HCT116 (cell line): ENCODE results near the gene HTT-AS. TPM values are rescaled to one million over a fixed set of nuclear protein-coding genes. Genes with fewer than 3 reads are reported as not detected.

Experiments used
- ATAC-seq: fragments of 200-7000 bp; cut with Tn5 transposase; 2 replicates; pipeline ENCODE4 v1.9.1; 2020; ENCODE audit warnings: mild to moderate bottlenecking, moderate library complexity
- BruUV-seq: library from RNA; stranded (reverse); fragments of 400-500 nt; replicated peaks from 2 replicates; lab custom pipeline; 2021; lab: Mats Ljungman, UMichigan
- CTCF ChIA-PET: fragments of 300-600 bp; sonication (Branson Sonifier 250); formaldehyde crosslinking; loops from one replicate; lab custom pipeline; 2021; ENCODE audit warnings: antibody characterized with exemption; lab: Charles Lee
- POLR2A ChIA-PET: fragments of 300-600, 350-600 bp; sonication (Branson Sonifier 250); formaldehyde crosslinking; loops from one replicate; lab custom pipeline; 2021; ENCODE audit warnings: antibody characterized with exemption; lab: Charles Lee
- RAD21 ChIA-PET, 2 experiments: fragments of 300-600 bp; sonication (Branson Sonifier 250); formaldehyde crosslinking; loops; one replicate each; lab custom pipeline; 2023; ENCODE audit warnings: low total read pairs in 2 of 2; ENCODE audit not compliant: uncharacterized antibody in 2 of 2, unreplicated experiment in 2 of 2, low non-redundant PET in 1 of 2; lab: Charles Lee
- DNase-seq: peaks from one replicate; pipeline ENCODE4 v3.0.0-alpha.2; 2010; ENCODE audit warnings: low read depth, low spot score
- H2AFZ ChIP-seq: fragments of 200-600 bp; shearing (Covaris generic), sonication (generic); 2 replicates; pipeline ENCODE4 v1.6.1; 2017; ENCODE audit warnings: low read depth, mixed run types, mixed read lengths, antibody characterized with exemption, low read length; ENCODE audit not compliant: poor library complexity, severe bottlenecking
- H3K27ac ChIP-seq: 2 replicates; pipeline ENCODE4 v1.5.1; 2012; ENCODE audit warnings: low read depth, low read length
- H3K27me3 ChIP-seq: fragments of 200-600 bp; sonication (generic); 2 replicates; pipeline ENCODE4 v1.6.1; 2016; ENCODE audit warnings: mixed run types, low read length, mixed read lengths; ENCODE audit not compliant: insufficient read depth
- H3K36me3 ChIP-seq, 2 experiments: fragments of 200-500 bp in 1 of 2; fragments of 200-600 bp in 1 of 2; sonication (Bioruptor generic) in 1 of 2; sonication (generic) in 1 of 2; 2 replicates each; pipeline versions ENCODE4 v1.5.1 to v1.6.1; 2014 to 2016; ENCODE audit warnings: low read length in 2 of 2, inconsistent platforms in 1 of 2, mixed read lengths in 1 of 2, mixed run types in 1 of 2; ENCODE audit not compliant: insufficient read depth in 2 of 2, control insufficient read depth in 1 of 2
- H3K4me1 ChIP-seq, 2 experiments: fragments of 200-600 bp in 1 of 2; sonication (generic) in 1 of 2; 2 replicates each; pipeline versions ENCODE4 v1.5.1 to v1.6.1; 2012 to 2017; ENCODE audit warnings: low read length in 2 of 2, inconsistent platforms in 1 of 2, mild to moderate bottlenecking in 1 of 2, mixed read lengths in 1 of 2, mixed run types in 1 of 2, moderate library complexity in 1 of 2; ENCODE audit not compliant: insufficient read depth in 2 of 2, control insufficient read depth in 1 of 2
- H3K4me2 ChIP-seq: fragments of 200-600 bp; sonication (generic); 2 replicates; pipeline ENCODE4 v1.6.1; 2017; ENCODE audit warnings: mixed run types, low read length, mixed read lengths
- H3K4me3 ChIP-seq, 2 experiments: fragments of 200-600 bp in 1 of 2; sonication (generic) in 1 of 2; replicated peaks in 1 of 2; 2 replicates each; pipeline ENCODE4 v1.5.1; 2011 to 2016; ENCODE audit warnings: low read length in 2 of 2, control low read depth in 1 of 2, low read depth in 1 of 2, mild to moderate bottlenecking in 1 of 2, mixed read lengths in 1 of 2, mixed run types in 1 of 2
- H3K79me2 ChIP-seq: fragments of 200-600 bp; sonication (generic); 2 replicates; pipeline ENCODE4 v1.6.1; 2017; ENCODE audit warnings: mild to moderate bottlenecking, mixed run types, low read length, moderate library complexity, mixed read lengths; ENCODE audit not compliant: insufficient read depth
- H3K9ac ChIP-seq: fragments of 200-600 bp; sonication (generic); 2 replicates; pipeline ENCODE4 v1.6.1; 2016; ENCODE audit warnings: low read length, mixed read lengths
- H3K9me2 ChIP-seq: fragments of 200-600 bp; sonication (generic), shearing (Covaris generic); 2 replicates; pipeline ENCODE4 v1.6.1; 2017; ENCODE audit warnings: mixed run types, mild to moderate bottlenecking, moderate library complexity; ENCODE audit not compliant: insufficient read depth
- H3K9me3 ChIP-seq, 2 experiments: fragments of 200-500 bp in 1 of 2; fragments of 200-600 bp in 1 of 2; sonication (Bioruptor generic) in 1 of 2; sonication (generic) in 1 of 2; 2 replicates each; pipeline ENCODE4 v1.6.1; 2014 to 2017; ENCODE audit warnings: low read length in 2 of 2, mixed read lengths in 2 of 2, inconsistent platforms in 1 of 2, low read depth in 1 of 2, mild to moderate bottlenecking in 1 of 2, mixed run types in 1 of 2, moderate library complexity in 1 of 2; ENCODE audit not compliant: control insufficient read depth in 1 of 2, insufficient read depth in 1 of 2
- H4K20me1 ChIP-seq: fragments of 200-600 bp; sonication (generic), shearing (Covaris generic); 2 replicates; pipeline ENCODE4 v1.6.1; 2017; ENCODE audit warnings: mixed run types, mild to moderate bottlenecking, moderate library complexity; ENCODE audit not compliant: insufficient read depth
- ATF3 ChIP-seq: IDR thresholded peaks from 2 replicates; pipeline ENCODE4 v1.6.1; 2012
- EZH2 ChIP-seq: fragments of 200-600 bp; sonication (generic); IDR thresholded peaks from 2 replicates; pipeline ENCODE4 v1.6.1; 2017; ENCODE audit warnings: antibody characterized with exemption, mixed run types
- POLR2AphosphoS5 ChIP-seq: IDR thresholded peaks from 2 replicates; pipeline ENCODE4 v1.6.1; 2011; ENCODE audit warnings: mild to moderate bottlenecking, low read depth, low read length, moderate library complexity
- RAD21 ChIP-seq: IDR thresholded peaks from 2 replicates; pipeline ENCODE4 v1.6.1; 2012; ENCODE audit warnings: low read depth, mild to moderate bottlenecking
- SRF ChIP-seq: IDR thresholded peaks from 2 replicates; pipeline ENCODE4 v1.6.1; 2012; ENCODE audit warnings: low read depth
- ZBTB33 ChIP-seq: IDR thresholded peaks from 2 replicates; pipeline ENCODE4 v1.6.1; 2011; ENCODE audit warnings: mild to moderate bottlenecking, low read length, moderate library complexity; ENCODE audit not compliant: insufficient replicate concordance; ENCODE audit errors: extremely low read depth
- ZNF274 ChIP-seq: fragments of 200-500 bp; sonication (Bioruptor generic); IDR thresholded peaks from 2 replicates; pipeline ENCODE4 v1.6.1; 2014; ENCODE audit warnings: mild to moderate bottlenecking, low read depth, low read length, inconsistent platforms
- intact Hi-C: fragments of 100-400 bp; cut with micrococcal nuclease; formaldehyde crosslinking; loops from 2 replicates; pipeline ENCODE4 v1.10.0; 2022
- total RNA-seq: library from RNA; stranded (reverse); gene quantifications from one replicate; pipeline ENCODE4 v1.2.1, GENCODE V29; 2021; ENCODE audit not compliant: unreplicated experiment

Gene HTT-AS
- total RNA-seq, 1 experiment from 2014 or later = not detected

- CTCF ChIA-PET = no interaction called here
- H4K20me1 ChIP-seq = no peaks in the 10 kb centered on the region
- TF ChIP-seq POLR2AphosphoS5 (no peak), EZH2 (no peak), ZBTB33 (no peak), SRF (no peak), ZNF274 (no peak), ATF3 (no peak), RAD21 (no peak)
- TF ChIP-seq, all 23 proteins: peak for 0
- no peak overlapping the region for H3K27ac ChIP-seq
- ChIA-PET POLR2A (no interaction called here), RAD21 (no interaction called here)
- no peaks in the 10 kb centered on the region for H3K9me3 ChIP-seq
- DNase-seq (no peak), ATAC-seq (no peak)
- H3K9me2 ChIP-seq = no peaks in the 10 kb centered on the region
- no peak overlapping the region for H2AFZ ChIP-seq
- no peaks in the 10 kb centered on the region for H3K79me2 ChIP-seq
- no TSS peak for BruUV-seq
- H3K4me2 ChIP-seq = no peak overlapping the region
- intact Hi-C loops = no loop called here
- H3K27me3 ChIP-seq = no peaks in the 10 kb centered on the region
- H3K4me1 ChIP-seq = no peaks in the 10 kb centered on the region
- peaks cover 26 to 27% of the 10 kb centered on the region in 2 experiments for H3K36me3 ChIP-seq
- H3K4me3 ChIP-seq = no peak overlapping the region
- H3K9ac ChIP-seq = no peak overlapping the region
Observed at GRCh38 chr4:3112609-3113469, 38.5 kb upstream of the HTT-AS start.
